Progenitor cell of endocrine pancreas (in vitro differentiated cells): ENCODE measurements around the gene MLPH. TPM values are rescaled to one million over a fixed set of nuclear protein-coding genes. Genes with fewer than 3 reads are reported as not detected.

ENCODE experiments used
- DNase-seq: peaks from one replicate; pipeline ENCODE4 v3.0.0; 2021; ENCODE audit warnings: low spot score; ENCODE audit not compliant: unreplicated experiment
- H3K27ac Mint-ChIP-seq: 2 replicates; pipeline ENCODE4 v1.8.0; 2021; ENCODE audit warnings: mild to moderate bottlenecking, moderate library complexity, mixed read lengths
- H3K27me3 Mint-ChIP-seq: 2 replicates; pipeline ENCODE4 v1.8.0; 2021; ENCODE audit warnings: mixed read lengths
- H3K36me3 Mint-ChIP-seq: 2 replicates; pipeline ENCODE4 v1.8.0; 2022; ENCODE audit warnings: mixed read lengths; ENCODE audit not compliant: insufficient read depth
- H3K4me1 Mint-ChIP-seq: 2 replicates; pipeline ENCODE4 v1.8.0; 2021; ENCODE audit warnings: low read depth, mixed read lengths
- H3K4me3 Mint-ChIP-seq: 2 replicates; pipeline ENCODE4 v1.8.0; 2021; ENCODE audit warnings: low read depth, mild to moderate bottlenecking, moderate library complexity, mixed read lengths
- H3K9me3 Mint-ChIP-seq: 2 replicates; pipeline ENCODE4 v1.8.0; 2021; ENCODE audit warnings: low read depth, mixed read lengths
- total RNA-seq: library from RNA; stranded (reverse); gene quantifications from 2 replicates; pipeline ENCODE4 v1.2.1, GENCODE V29; 2021
- TF ChIP-seq, protein P1 (sequence below): fragments of 200-600 bp; sonication (generic); IDR thresholded peaks from one replicate; pipeline ENCODE4 v1.5.0; 2021; ENCODE audit warnings: antibody characterized with exemption, mild to moderate bottlenecking; ENCODE audit not compliant: unreplicated experiment

Gene MLPH
- total RNA-seq, 1 donor from 2014 or later, result 1.2 TPM

DNA sequence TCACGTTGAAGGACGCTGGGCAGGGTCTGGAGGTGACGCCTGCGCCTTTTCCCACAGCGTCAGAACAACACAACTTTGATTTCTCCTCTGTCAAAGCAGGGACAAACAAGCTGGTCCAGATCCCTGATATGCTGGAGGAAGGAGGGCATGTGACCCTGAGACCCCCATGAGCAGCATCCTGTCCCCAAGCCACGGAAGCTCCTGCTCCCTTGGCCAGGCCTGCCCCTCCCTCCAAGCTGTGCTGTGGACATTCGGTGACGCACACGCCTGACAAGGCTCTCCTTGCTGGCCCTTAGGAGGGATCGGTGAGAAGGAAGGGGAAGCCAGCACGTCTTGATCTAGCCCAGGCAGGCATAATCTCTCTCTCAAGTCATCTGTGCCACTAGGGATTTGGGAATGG lies 11.3 kb downstream of the MLPH start:
- Mint-ChIP-seq H3K4me1 (peaks cover 3% of the 10 kb centered on the region), H3K36me3 (no peaks in the 10 kb centered on the region), H3K9me3 (no peaks in the 10 kb centered on the region), H3K27ac (no peak overlapping the region), H3K27me3 (peaks cover 37% of the 10 kb centered on the region), H3K4me3 (no peak overlapping the region)
- no peak for DNase-seq
- TF ChIP-seq, protein P1, sequence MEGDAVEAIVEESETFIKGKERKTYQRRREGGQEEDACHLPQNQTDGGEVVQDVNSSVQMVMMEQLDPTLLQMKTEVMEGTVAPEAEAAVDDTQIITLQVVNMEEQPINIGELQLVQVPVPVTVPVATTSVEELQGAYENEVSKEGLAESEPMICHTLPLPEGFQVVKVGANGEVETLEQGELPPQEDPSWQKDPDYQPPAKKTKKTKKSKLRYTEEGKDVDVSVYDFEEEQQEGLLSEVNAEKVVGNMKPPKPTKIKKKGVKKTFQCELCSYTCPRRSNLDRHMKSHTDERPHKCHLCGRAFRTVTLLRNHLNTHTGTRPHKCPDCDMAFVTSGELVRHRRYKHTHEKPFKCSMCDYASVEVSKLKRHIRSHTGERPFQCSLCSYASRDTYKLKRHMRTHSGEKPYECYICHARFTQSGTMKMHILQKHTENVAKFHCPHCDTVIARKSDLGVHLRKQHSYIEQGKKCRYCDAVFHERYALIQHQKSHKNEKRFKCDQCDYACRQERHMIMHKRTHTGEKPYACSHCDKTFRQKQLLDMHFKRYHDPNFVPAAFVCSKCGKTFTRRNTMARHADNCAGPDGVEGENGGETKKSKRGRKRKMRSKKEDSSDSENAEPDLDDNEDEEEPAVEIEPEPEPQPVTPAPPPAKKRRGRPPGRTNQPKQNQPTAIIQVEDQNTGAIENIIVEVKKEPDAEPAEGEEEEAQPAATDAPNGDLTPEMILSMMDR, result no peak

DNA sequence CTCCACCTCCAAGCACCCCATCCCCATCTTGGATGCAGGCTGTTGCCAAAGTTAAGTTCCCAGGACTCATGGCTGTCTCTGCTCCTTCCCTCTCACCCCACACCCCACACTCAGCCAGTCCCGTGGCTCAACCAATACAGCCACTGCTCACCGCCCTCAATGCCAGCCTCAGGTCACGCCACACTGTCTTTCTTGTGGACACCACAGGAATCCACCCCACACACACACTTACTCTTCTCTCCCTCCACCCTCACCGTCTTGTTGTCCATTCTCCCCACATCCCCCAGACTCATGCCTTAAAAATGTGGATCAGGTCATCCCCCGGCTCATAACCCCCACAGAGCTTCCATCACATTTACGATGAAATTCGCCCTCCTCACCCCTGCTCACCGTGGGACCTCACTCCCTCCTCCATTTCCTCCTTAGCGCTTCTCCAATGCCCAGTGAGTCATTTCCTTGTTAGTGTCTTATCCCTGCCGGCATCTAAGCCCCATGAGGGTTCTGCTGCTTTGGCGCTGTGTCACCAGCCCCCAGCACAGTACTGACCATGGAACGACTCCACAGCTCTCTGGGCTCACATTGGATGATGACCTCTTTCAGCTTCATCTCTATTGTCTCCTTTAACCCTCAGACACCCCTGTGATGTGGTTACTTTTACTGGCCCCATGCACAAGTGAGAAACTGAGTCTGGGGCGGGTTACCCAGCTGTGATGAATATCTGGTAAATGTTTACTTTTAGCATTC lies 13.8 kb downstream of the MLPH start:
- no peaks in the 10 kb centered on the region for H3K36me3 Mint-ChIP-seq
- H3K9me3 Mint-ChIP-seq, result no peaks in the 10 kb centered on the region
- DNase-seq, result no peak
- H3K27ac Mint-ChIP-seq, result no peak overlapping the region
- TF ChIP-seq, protein P1, result no peak
- peaks cover 3% of the 10 kb centered on the region for H3K4me1 Mint-ChIP-seq
- no peak overlapping the region for H3K4me3 Mint-ChIP-seq
- H3K27me3 Mint-ChIP-seq, result peaks cover 23% of the 10 kb centered on the region

DNA sequence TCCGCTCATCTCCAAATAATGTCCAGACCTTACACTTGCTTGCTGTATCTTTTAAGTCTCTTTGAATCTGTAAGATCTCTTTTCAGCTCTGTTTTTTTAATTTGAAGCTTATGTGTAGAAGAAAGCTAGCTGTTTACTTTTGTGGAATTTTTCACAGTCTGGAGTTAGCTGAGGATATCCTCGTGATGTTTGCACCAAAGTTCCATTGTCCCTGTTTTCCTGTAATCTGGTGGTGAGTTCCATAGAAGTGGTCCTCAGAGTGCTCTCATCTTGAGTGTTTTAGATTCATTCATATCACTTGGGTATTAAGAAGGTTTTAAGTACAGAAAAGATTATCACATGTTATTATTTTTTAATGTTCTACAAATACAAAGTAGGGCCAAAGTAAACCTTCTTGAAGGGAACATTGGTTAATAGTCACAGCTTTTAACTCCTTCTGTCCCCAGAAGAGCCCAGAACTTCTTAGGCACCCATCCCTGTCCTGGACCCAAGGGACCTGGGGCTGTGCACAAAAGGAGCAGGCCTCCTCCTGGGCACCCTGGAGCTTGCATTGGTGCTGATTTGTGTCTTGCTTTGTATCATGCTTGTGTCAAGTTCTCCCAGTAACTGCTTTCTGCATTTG lies 15.0 kb downstream of the MLPH start:
- H3K27ac Mint-ChIP-seq, result no peak overlapping the region
- H3K9me3 Mint-ChIP-seq, result peaks cover 4% of the 10 kb centered on the region
- peaks cover 15% of the 10 kb centered on the region for H3K27me3 Mint-ChIP-seq
- H3K36me3 Mint-ChIP-seq, result no peaks in the 10 kb centered on the region
- peaks cover 3% of the 10 kb centered on the region for H3K4me1 Mint-ChIP-seq
- no peak overlapping the region for H3K4me3 Mint-ChIP-seq
- DNase-seq, result no peak
- TF ChIP-seq, protein P1, result no peak

DNA sequence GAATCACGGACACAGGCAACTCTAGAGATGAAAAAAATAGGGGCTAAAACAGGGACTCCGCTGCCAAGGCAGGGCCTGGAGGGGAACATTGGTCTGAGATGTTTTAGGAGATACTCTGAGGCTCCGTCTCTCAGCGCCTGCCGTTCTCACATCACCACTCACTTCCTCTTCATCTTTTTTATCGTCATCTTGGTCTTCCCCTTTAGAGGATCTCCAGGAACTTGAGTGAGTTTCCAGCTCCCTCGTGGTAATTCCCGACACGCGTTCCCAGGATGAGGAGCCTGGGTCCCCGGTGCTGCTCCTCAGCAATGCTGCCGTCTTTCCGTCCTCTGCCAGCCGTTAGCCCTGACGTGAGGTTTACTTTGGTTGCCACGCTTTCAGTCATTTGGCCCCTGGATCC lies 16.1 kb downstream of the MLPH start:
- no peak overlapping the region for H3K27ac Mint-ChIP-seq
- H3K36me3 Mint-ChIP-seq, result no peaks in the 10 kb centered on the region
- peaks cover 17% of the 10 kb centered on the region for H3K27me3 Mint-ChIP-seq
- TF ChIP-seq, protein P1, result no peak
- DNase-seq, result no peak
- peaks cover 4% of the 10 kb centered on the region for H3K9me3 Mint-ChIP-seq
- H3K4me1 Mint-ChIP-seq, result peaks cover 3% of the 10 kb centered on the region
- no peak overlapping the region for H3K4me3 Mint-ChIP-seq

DNA sequence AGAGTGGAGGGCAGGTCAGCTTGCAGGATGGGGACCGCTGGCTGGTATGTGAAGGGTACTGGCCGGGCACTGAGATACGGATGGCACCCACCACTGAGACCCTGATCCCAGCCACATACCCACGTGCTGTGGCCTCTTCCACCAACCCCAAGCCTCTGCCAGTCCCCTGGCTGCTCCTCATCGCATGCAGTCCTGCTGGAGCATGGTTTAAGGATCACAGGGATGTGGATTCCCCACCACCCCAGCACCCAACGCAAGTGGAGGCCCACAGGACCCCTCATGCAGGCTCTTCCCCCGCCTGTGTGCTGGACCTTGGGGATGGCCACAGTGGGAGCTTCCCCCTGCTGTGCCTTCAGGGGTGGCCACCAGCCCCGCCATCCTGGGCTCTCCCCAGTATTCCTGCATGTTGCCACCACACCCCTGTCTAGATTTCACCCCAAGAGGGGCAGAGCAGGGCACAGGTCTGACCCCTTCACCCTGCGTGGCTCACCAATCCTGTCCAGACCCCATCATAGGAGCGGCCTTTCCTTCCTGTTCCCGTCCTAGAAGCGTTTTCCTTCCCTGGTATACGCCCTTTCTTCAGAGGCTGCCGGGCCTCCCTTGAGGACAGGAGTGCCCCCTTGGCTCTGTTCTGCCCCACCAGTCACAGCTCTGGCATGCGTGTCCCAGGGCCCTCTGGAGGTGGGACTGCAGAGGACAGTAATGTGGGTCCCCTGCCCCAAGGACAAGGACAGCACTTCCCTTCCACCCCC lies 18.3 kb downstream of the MLPH start:
- H3K36me3 Mint-ChIP-seq, result no peaks in the 10 kb centered on the region
- no peak for DNase-seq
- no peak overlapping the region for H3K27ac Mint-ChIP-seq
- TF ChIP-seq, protein P1, result no peak
- peaks cover 16% of the 10 kb centered on the region for H3K27me3 Mint-ChIP-seq
- peaks cover 4% of the 10 kb centered on the region for H3K9me3 Mint-ChIP-seq
- H3K4me3 Mint-ChIP-seq, result no peak overlapping the region
- H3K4me1 Mint-ChIP-seq, result peaks cover 3% of the 10 kb centered on the region
